T-helper 1 cell treated with Interleukin-12 subunit alpha and Interleukin-12 subunit beta and Interleukin-4 antibody, amounts not matched to agents 30 μg/mL and 1 μg/mL, for 36 hours (primary cell): ENCODE measurements around the gene CLK4.

Source experiments
- H3K27ac Mint-ChIP-seq: one replicate; pipeline ENCODE4 v1.8.0; 2021; ENCODE audit warnings: mild to moderate bottlenecking, mixed read lengths
- H3K27me3 Mint-ChIP-seq: one replicate; pipeline ENCODE4 v1.8.0; 2021; ENCODE audit warnings: low read depth, mixed read lengths
- H3K36me3 Mint-ChIP-seq: one replicate; pipeline ENCODE4 v1.8.0; 2021; ENCODE audit warnings: low read depth, mixed read lengths
- H3K4me1 Mint-ChIP-seq: one replicate; pipeline ENCODE4 v1.8.0; 2021; ENCODE audit warnings: low read depth, mixed read lengths
- H3K4me3 Mint-ChIP-seq: one replicate; pipeline ENCODE4 v1.8.0; 2021; ENCODE audit warnings: mild to moderate bottlenecking, moderate library complexity, mixed read lengths
- H3K9me3 Mint-ChIP-seq: one replicate; pipeline ENCODE4 v1.8.0; 2021; ENCODE audit warnings: mixed read lengths

The CLK4 gene

DNA sequence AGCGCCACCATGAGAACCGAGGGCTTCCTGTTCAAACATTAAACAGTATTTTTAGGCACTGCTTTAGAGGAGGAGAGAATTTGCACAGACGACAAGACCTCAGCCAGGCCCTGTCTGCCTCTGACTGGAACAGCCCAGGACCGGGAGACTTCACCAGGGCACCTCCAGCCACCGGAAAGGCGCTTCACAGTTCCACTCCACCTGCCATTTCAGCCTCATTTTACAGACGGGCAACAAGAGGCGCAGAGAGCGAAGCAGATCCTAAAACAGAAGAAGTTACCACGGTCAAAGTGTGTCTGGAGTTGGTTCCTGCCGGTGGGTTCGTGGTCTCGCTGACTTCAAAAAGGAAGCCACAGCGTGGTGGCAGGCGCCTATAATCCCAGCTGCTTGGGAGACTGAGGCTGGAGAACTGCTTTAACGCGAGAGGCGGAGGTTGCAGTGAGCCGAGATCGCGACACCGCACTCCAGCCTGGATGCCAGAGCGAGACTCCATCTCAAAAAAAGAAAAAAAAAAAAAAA, 65.0 kb downstream of the CLK4 start:
- Mint-ChIP-seq H3K27me3 (peaks cover 16% of the 10 kb centered on the region), H3K4me1 (no peaks in the 10 kb centered on the region), H3K27ac (no peak overlapping the region), H3K36me3 (no peaks in the 10 kb centered on the region), H3K4me3 (no peak overlapping the region), H3K9me3 (no peaks in the 10 kb centered on the region)

DNA sequence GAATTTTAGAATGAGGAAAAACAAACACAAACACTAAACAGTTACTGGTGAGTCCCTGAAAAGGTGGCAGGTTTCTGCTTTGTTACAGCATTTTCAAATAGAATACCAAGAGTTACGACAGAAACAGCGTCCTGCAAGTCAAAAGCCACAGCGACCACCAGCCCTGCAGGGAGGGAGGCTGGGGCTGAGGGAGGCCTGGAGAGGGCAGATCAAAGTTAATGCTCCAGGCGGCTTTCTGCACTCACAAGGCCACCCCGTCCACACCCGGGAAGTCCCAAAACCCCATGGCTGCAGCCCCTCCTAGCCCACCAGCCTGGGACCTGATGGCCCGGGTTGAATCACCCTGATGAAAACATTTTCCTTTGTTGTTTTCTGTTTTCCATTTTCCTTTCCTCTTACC, 65.9 kb downstream of the CLK4 start:
- Mint-ChIP-seq H3K36me3 (no peaks in the 10 kb centered on the region), H3K4me3 (no peak overlapping the region), H3K4me1 (no peaks in the 10 kb centered on the region), H3K9me3 (no peaks in the 10 kb centered on the region), H3K27ac (no peak overlapping the region), H3K27me3 (peaks cover 16% of the 10 kb centered on the region)

DNA sequence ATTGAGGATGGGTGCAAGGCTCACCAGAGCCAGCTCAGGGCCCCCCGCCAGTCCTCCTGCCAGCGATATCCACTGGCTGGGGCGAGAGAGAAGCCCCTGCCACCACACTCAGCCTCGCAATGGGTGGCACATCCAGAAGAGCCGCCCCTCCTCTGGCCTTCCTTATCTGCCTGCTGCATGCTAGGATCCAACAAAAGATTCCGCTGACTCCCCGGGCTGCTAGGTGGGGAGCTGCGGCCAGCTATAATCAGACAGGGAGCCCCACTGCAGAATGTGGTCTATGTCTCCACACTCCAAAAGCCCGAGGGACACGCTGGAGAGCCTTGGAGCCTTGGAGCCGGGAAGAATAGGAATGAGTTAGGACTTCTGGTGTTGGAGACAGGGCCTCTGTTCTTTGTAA, 69.4 kb downstream of the CLK4 start:
- Mint-ChIP-seq H3K9me3 (no peaks in the 10 kb centered on the region), H3K4me3 (no peak overlapping the region), H3K36me3 (no peaks in the 10 kb centered on the region), H3K4me1 (no peaks in the 10 kb centered on the region), H3K27me3 (no peaks in the 10 kb centered on the region), H3K27ac (no peak overlapping the region)

DNA sequence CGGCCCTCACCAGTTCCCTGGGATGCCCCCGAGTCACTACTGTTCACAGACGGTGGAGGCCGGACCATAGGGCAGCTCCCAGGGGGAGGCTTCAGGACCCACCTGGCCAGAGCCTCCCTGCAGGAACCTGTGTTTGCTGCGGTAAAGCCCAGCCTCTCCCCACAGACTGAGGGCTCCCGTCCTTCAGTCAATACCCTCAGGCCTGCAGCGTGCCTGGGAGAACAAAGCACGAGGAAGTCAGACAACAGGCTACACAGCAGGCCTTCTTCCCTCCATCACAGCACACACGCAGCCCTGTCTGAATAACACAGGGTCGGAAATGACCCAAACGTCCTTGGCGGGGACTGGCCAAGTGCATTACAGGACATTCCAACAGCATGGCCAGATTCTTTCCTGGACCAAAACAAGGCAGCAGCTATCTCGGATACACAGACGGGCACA, 71.1 kb downstream of the CLK4 start:
- H3K4me1 Mint-ChIP-seq, result no peaks in the 10 kb centered on the region
- no peaks in the 10 kb centered on the region for H3K36me3 Mint-ChIP-seq
- no peak overlapping the region for H3K27ac Mint-ChIP-seq
- no peaks in the 10 kb centered on the region for H3K27me3 Mint-ChIP-seq
- no peaks in the 10 kb centered on the region for H3K9me3 Mint-ChIP-seq
- H3K4me3 Mint-ChIP-seq, result no peak overlapping the region

DNA sequence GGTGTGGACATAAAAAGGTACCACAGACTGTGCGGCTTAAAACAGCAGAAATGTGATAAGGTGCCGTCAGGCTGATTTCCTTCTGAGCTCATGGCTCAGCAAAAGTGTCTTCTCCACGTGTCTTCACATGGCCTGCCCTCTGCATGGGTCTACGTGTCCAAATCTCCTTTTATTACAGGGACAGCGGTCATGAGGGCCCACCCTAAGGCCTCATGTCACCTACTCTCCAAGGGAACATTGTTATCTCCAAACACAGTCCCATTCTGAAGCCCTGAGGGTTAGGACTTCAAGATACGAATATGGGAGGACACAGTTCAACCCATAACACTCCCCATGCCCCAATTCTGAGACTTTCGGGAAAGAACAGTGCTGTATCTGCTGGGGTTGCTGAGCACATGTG, 71.8 kb downstream of the CLK4 start:
- no peak overlapping the region for H3K27ac Mint-ChIP-seq
- H3K27me3 Mint-ChIP-seq, result no peaks in the 10 kb centered on the region
- H3K4me1 Mint-ChIP-seq, result no peaks in the 10 kb centered on the region
- H3K4me3 Mint-ChIP-seq, result no peak overlapping the region
- H3K36me3 Mint-ChIP-seq, result no peaks in the 10 kb centered on the region
- H3K9me3 Mint-ChIP-seq, result no peaks in the 10 kb centered on the region

DNA sequence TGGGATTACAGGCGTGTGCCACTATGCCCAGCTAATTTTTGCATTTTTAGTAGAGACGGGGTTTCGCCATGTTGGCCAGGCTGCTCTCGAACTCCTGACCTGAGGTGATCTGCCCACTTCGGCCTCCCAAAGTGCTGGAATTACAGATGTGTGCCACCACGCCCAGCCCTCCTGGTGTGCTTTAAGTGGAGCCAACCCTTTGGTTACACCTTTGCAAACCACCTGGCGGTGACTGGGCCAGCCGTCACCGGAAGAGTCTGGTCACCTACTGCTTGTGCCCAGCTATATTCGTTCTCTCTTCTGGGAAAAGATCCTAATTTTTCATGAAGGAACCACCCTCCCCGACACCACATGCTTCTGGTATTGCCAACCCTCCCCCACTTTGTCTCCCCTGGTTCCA, 72.5 kb downstream of the CLK4 start:
- Mint-ChIP-seq H3K4me1 (no peaks in the 10 kb centered on the region), H3K27me3 (no peaks in the 10 kb centered on the region), H3K9me3 (no peaks in the 10 kb centered on the region), H3K4me3 (no peak overlapping the region), H3K36me3 (no peaks in the 10 kb centered on the region), H3K27ac (no peak overlapping the region)

DNA sequence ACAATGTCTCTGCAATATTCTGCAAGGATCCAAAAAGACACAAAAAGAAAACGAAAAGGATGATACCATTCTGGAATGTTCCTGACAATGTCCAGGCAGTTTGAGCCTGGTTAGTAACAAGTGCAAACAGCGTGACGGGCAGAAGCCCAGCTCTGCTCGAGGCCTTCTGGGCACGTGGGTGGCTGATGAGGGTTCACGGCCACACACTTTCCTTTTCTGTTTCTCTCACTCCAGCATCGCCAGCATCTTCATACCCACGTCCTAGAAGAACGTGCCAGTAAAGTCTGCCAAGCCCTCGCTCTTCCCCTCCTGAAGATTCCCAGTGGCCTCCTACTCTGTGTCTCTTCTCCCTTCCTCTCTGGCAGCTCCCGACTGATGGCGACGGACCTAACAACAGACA, 73.3 kb downstream of the CLK4 start:
- Mint-ChIP-seq H3K27ac (no peak overlapping the region), H3K36me3 (no peaks in the 10 kb centered on the region), H3K4me1 (no peaks in the 10 kb centered on the region), H3K27me3 (no peaks in the 10 kb centered on the region), H3K9me3 (no peaks in the 10 kb centered on the region), H3K4me3 (no peak overlapping the region)
